Measurements from ENCODE around the gene PPA1. TPM values are rescaled to one million over a fixed set of nuclear protein-coding genes. Genes with fewer than 3 reads are reported as not detected.
A peak's percentile ranks its signal among the peaks of the same experiment; 100 is the strongest.

The PPA1 gene
- total and polyA plus RNA-seq, 2 of the 4 experiments (the other 2 are of a cell fraction): 78.6 to 102 TPM

DNA sequence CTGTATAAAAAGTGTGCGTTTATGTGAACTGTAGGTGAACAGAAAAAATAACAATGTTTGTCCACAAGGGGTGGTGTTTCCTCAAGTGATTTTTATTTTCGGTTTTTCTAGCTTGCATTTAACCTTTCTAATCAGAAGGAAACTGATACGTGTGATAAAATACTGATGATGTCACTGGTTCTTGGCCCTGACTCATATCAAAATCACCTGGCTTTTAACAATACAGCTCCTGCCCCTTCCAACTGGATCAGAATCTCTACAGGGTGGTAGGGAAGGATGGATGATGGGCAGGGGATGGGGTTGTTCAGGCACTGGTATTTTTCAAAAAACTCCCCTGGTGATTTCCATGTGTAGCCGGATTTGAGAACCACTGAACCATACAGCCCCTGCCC is 39.7 kb upstream of the PPA1 start:
- POLR2A ChIA-PET (ENCODE audit: unreplicated experiment): no interaction called here
- ATAC-seq (ENCODE audit: low read depth): peak; percentile 58
- Histone ChIP-seq H4K8ac (ENCODE audit: low read depth in 2 of 2, low read length in 2 of 2) (no peak overlapping the region), H3K4ac (ENCODE audit: low read depth, low read length) (no peak overlapping the region), H2BK120ac (ENCODE audit: low read depth, low read length) (no peak overlapping the region), H3K79me1 (ENCODE audit: low read depth in 1 of 2, low read length in 2 of 2) (no peaks in the 10 kb centered on the region), H2AK9ac (replicated peaks; ENCODE audit: low read depth, low read length, poor library complexity) (no peak overlapping the region), H4K20me1 (ENCODE audit: insufficient read depth, low read length) (no peaks in the 10 kb centered on the region; the same call in 1 of the 2 replicates), H3K9ac (ENCODE audit: low read depth, low read length) (no peak overlapping the region), H3K56ac (ENCODE audit: extremely low read depth, insufficient read depth, low read length) (no peak overlapping the region), H3K36me3 (ENCODE audit: control insufficient read depth, insufficient read depth, low read length) (no peaks in the 10 kb centered on the region), H3K27me3 (ENCODE audit: control insufficient read depth, insufficient read depth, low read length) (no peaks in the 10 kb centered on the region), H2BK5ac (ENCODE audit: low read depth, low read length, poor library complexity, severe bottlenecking) (no peak overlapping the region), H2BK20ac (ENCODE audit: low read depth, low read length) (no peak overlapping the region), H3K4me3 (ENCODE audit: insufficient read depth, low read depth, low read length) (no peak overlapping the region), H3K14ac (replicated peaks; ENCODE audit: low read depth, low read length) (no peak overlapping the region), H3K23ac (ENCODE audit: low read depth, low read length) (no peak overlapping the region), H3K4me1 (ENCODE audit: control insufficient read depth, insufficient read depth, low read length) (peaks cover 3% of the 10 kb centered on the region; the same call in 1 of the 2 replicates), H3K4me2 (ENCODE audit: low read depth, low read length) (no peak overlapping the region), H2BK15ac (ENCODE audit: low read depth, low read length) (no peak overlapping the region), H2AK5ac (ENCODE audit: low read depth, low read length) (no peak overlapping the region), H3K18ac (ENCODE audit: low read depth, low read length) (no peak overlapping the region), H4K91ac (ENCODE audit: insufficient read depth, low read depth, low read length) (no peak overlapping the region), H3K9me3 (ENCODE audit: control insufficient read depth, insufficient read depth, low read length) (peaks cover 3% of the 10 kb centered on the region), H4K5ac (ENCODE audit: low read depth, low read length) (no peak overlapping the region), H3K27ac (ENCODE audit: insufficient read depth, low read length) (no peak overlapping the region), H2AFZ (replicated peaks; ENCODE audit: low read length, poor library complexity) (no peak overlapping the region), H3K9me1 (ENCODE audit: insufficient read depth, low read length) (no peaks in the 10 kb centered on the region)
- CTCF ChIA-PET: interaction anchor here (0.5 to 1.1 kb wide), 4 partner anchors 24 to 94 kb away, joined by 3 to 4 read pairs (median 3); no protein-coding TSS in a partner anchor
- in situ Hi-C loops (cut with MboI; ENCODE audit: low sequenced_read_pairs) (no loop called here), dilution Hi-C loops (cut with HindIII; ENCODE audit: low sequenced_read_pairs, unreplicated experiment) (no loop called here), intact Hi-C loops (cut with micrococcal nuclease) (no loop called here)
- peak; percentile 41 for DNase-seq
- BruUV-seq (replicated peaks): no TSS peak
- no peak for TF ChIP-seq MAFK (IDR thresholded peaks at IDR 0.05; ENCODE audit: low read depth, low read length)
- no peak for TF ChIP-seq MAZ (IDR thresholded peaks at IDR 0.05; ENCODE audit: borderline replicate concordance, low read depth, low read length)
- TF ChIP-seq BHLHE40 (IDR thresholded peaks at IDR 0.05; ENCODE audit: low read depth, low read length): no peak
- TF ChIP-seq MXI1 (IDR thresholded peaks at IDR 0.05; ENCODE audit: borderline replicate concordance, low read depth, low read length): no peak
- TF ChIP-seq POLR2A (IDR thresholded peaks at IDR 0.05; ENCODE audit: low read depth, low read length): no peak
- TF ChIP-seq RAD21 (IDR thresholded peaks at IDR 0.05; ENCODE audit: low read length): peak; percentile 43
- TF ChIP-seq CTCF (conservative IDR thresholded peaks at IDR 0.05; ENCODE audit: low read depth, low read length): peak; percentile 54
- 0 out of 2 replicates have a peak, but pooled peaks have one; percentile 23 for TF ChIP-seq SMC3 (IDR thresholded peaks at IDR 0.05; ENCODE audit: low read depth, low read length)
- no peak for TF ChIP-seq USF2 (IDR thresholded peaks at IDR 0.05; ENCODE audit: low read depth, low read length)
- TF ChIP-seq CEBPB (IDR thresholded peaks at IDR 0.05; ENCODE audit: low read depth, low read length): no peak
- WGBS, 2 experiments (ENCODE audit: extremely low coverage in 2 of 2, insufficient read length in 1 of 2): no CpG with 5 or more reads among the region's 4 CpGs

All from IMR-90 (cell line).